HG03354 (cell line): ENCODE data around the gene PCNT.
"Not testable (repeated sequence)": the region's sequence is repeated elsewhere in the genome, so short reads cannot be mapped to it uniquely, and the experiment has no call there.

Experiments
- ATAC-seq: cut with Tn5 transposase; IDR thresholded peaks from one replicate; pipeline ENCODE4 v1.9.1; 2021; ENCODE audit warnings: mild to moderate bottlenecking; ENCODE audit not compliant: unreplicated experiment, poor library complexity, severe bottlenecking

Gene PCNT

GRCh38 chr21:46394595-46395104 lies 70.7 kb downstream of the PCNT start:
- ATAC-seq: no peak

GRCh38 chr21:46397211-46397905 lies 73.4 kb downstream of the PCNT start:
- ATAC-seq: no peak

- ATAC-seq: no peak
These were observed 74.0 kb downstream of the PCNT start for GRCh38 chr21:46397993-46398392.

GRCh38 chr21:46399129-46399528 lies 75.2 kb downstream of the PCNT start:
- no peak for ATAC-seq

GRCh38 chr21:46399686-46400085 lies 75.7 kb downstream of the PCNT start:
- no peak for ATAC-seq

- no peak for ATAC-seq
These were observed 77.4 kb downstream of the PCNT start for GRCh38 chr21:46401186-46401910.

- no peak for ATAC-seq
These were observed 78.5 kb downstream of the PCNT start for GRCh38 chr21:46402421-46402820.

GRCh38 chr21:46403234-46403811 lies 79.4 kb downstream of the PCNT start:
- not testable (repeated sequence) for ATAC-seq

GRCh38 chr21:46404306-46404705 lies 80.3 kb downstream of the PCNT start:
- no peak for ATAC-seq

- ATAC-seq: no peak
These were observed 82.0 kb downstream of the PCNT start for GRCh38 chr21:46406001-46406400.

GRCh38 chr21:46409641-46410406 lies 85.9 kb downstream of the PCNT start:
- no peak for ATAC-seq

GRCh38 chr21:46410516-46410915 lies 86.6 kb downstream of the PCNT start:
- ATAC-seq: no peak

- no peak for ATAC-seq
These were observed 87.3 kb downstream of the PCNT start for GRCh38 chr21:46411236-46411635.

GRCh38 chr21:46411691-46412090 lies 87.7 kb downstream of the PCNT start:
- no peak for ATAC-seq

- no peak for ATAC-seq
These were observed 88.8 kb downstream of the PCNT start for GRCh38 chr21:46412521-46413364.

GRCh38 chr21:46413365-46413696 lies 89.4 kb downstream of the PCNT start:
- no peak for ATAC-seq

GRCh38 chr21:46414965-46415275 lies 91.0 kb downstream of the PCNT start:
- ATAC-seq: no peak

GRCh38 chr21:46416551-46416950 lies 92.6 kb downstream of the PCNT start:
- ATAC-seq: no peak

- no peak for ATAC-seq
These were observed 94.5 kb downstream of the PCNT start for GRCh38 chr21:46418265-46418946.
